A549 (cell line): ENCODE results near the gene TTR. TPM values are rescaled to one million over a fixed set of nuclear protein-coding genes. Genes with fewer than 3 reads are reported as not detected.

Experiments used
- ATAC-seq, 2 experiments: fragments of 200-7000 bp in 1 of 2; fragments of >200 bp in 1 of 2; cut with Nextera tagmentation in 1 of 2; cut with Tn5 transposase in 1 of 2; 3 replicates each; pipeline versions ENCODE4 v1.8.0 to v1.9.1; 2018 to 2020; ENCODE audit warnings: mild to moderate bottlenecking in 1 of 2, moderate library complexity in 1 of 2
- CTCF ChIA-PET: fragments of 300-600 bp; sonication (Branson Sonifier 250); formaldehyde crosslinking; extraction: SDS; loops from one replicate; lab custom pipeline; 2021; ENCODE audit warnings: antibody characterized with exemption, inconsistent platforms; lab: Yijun Ruan, JAX
- POLR2A ChIA-PET: fragments of 350-600 bp; formaldehyde crosslinking; extraction: SDS; loops from one replicate; lab custom pipeline; 2021; ENCODE audit warnings: antibody characterized with exemption, inconsistent platforms; lab: Yijun Ruan, JAX
- DNase-seq, 2 experiments: peaks; one replicate each; pipeline versions ENCODE4 v3.0.0 to v3.0.0-alpha.2; 2011 to 2016; ENCODE audit warnings: low read depth in 1 of 2, low spot score in 1 of 2
- FAIRE-seq: peaks from 2 replicates; lab custom pipeline; 2011; peaks lifted over from hg19 to GRCh38; lab: Jason Lieb, UNC
- H3K27ac ChIP-seq, 2 experiments: fragments of >200 bp; sonication (Bioruptor Twin); formaldehyde crosslinking; 3 replicates each; pipeline ENCODE4 v1.5.1; 2016 to 2017
- H3K4me1 ChIP-seq: fragments of >200 bp; sonication (Bioruptor Twin); formaldehyde crosslinking; 3 replicates; pipeline ENCODE4 v1.6.1; 2016
- H3K4me2 ChIP-seq: fragments of >200 bp; sonication (Bioruptor Twin); formaldehyde crosslinking; 3 replicates; pipeline ENCODE4 v1.6.1; 2016
- H3K4me3 ChIP-seq: fragments of >200 bp; sonication (Bioruptor Twin); formaldehyde crosslinking; 3 replicates; pipeline ENCODE4 v1.5.1; 2016
- H3K9me3 ChIP-seq: fragments of >200 bp; sonication (Bioruptor Twin); formaldehyde crosslinking; 3 replicates; pipeline ENCODE4 v1.6.1; 2016
- ATOH8 ChIP-seq: fragments of 250-450 bp; sonication (Bioruptor Pico); IDR thresholded peaks from 2 replicates; pipeline ENCODE4 v1.5.0; 2020; ENCODE audit warnings: low read depth, mild to moderate bottlenecking, moderate library complexity
- BHLHE40 ChIP-seq: IDR thresholded peaks from 2 replicates; pipeline ENCODE4 v1.6.1; 2012; ENCODE audit warnings: low read depth, low read length, inconsistent platforms
- CBX2 ChIP-seq: fragments of 200-600 bp; sonication (generic); IDR thresholded peaks from 2 replicates; pipeline ENCODE4 v1.6.1; 2016; ENCODE audit warnings: low read depth, mild to moderate bottlenecking, borderline replicate concordance
- CEBPB ChIP-seq, 2 experiments: fragments of >200 bp in 1 of 2; sonication (Bioruptor Twin) in 1 of 2; formaldehyde crosslinking in 1 of 2; IDR thresholded peaks; 2 replicates each; pipeline ENCODE4 v1.6.1; 2012 to 2016
- CHD2 ChIP-seq: fragments of 150-350 bp; IDR thresholded peaks from 2 replicates; pipeline ENCODE4 v1.6.1; 2014; ENCODE audit warnings: low read length; ENCODE audit not compliant: partially characterized antibody
- CHD4 ChIP-seq: fragments of 200-600 bp; sonication (generic); IDR thresholded peaks from 2 replicates; pipeline ENCODE4 v1.6.1; 2016; ENCODE audit warnings: antibody characterized with exemption, mild to moderate bottlenecking, borderline replicate concordance
- CTCF ChIP-seq: fragments of >200 bp; sonication (Bioruptor Twin); formaldehyde crosslinking; IDR thresholded peaks from 3 replicates; pipeline ENCODE4 v1.5.1; 2016
- EHF ChIP-seq: fragments of 250-450 bp; sonication (Bioruptor Pico); IDR thresholded peaks from 2 replicates; pipeline ENCODE4 v1.5.0; 2020; ENCODE audit warnings: mild to moderate bottlenecking
- EHMT2 ChIP-seq: fragments of 200-600 bp; sonication (generic); IDR thresholded peaks from 2 replicates; pipeline ENCODE4 v1.6.1; 2016; ENCODE audit warnings: antibody characterized with exemption, low read depth, mild to moderate bottlenecking, moderate library complexity
- EP300 ChIP-seq, 2 experiments: fragments of >200 bp; sonication (Bioruptor Twin); formaldehyde crosslinking; IDR thresholded peaks; 2 replicates in 1 of 2; 3 replicates in 1 of 2; pipeline ENCODE4 v1.6.1; 2016 to 2017
- FOSB ChIP-seq: fragments of 250-450 bp; sonication (Bioruptor Pico); IDR thresholded peaks from 2 replicates; pipeline ENCODE4 v1.5.0; 2020; ENCODE audit warnings: mild to moderate bottlenecking, moderate library complexity
- FOSL2 ChIP-seq, 2 experiments: fragments of 450-650 bp in 1 of 2; fragments of >200 bp in 1 of 2; sonication (Bioruptor Twin) in 1 of 2; formaldehyde crosslinking; IDR thresholded peaks; 2 replicates each; pipeline versions ENCODE4 v1.5.0 to v1.6.1; 2016 to 2020; ENCODE audit warnings: mild to moderate bottlenecking in 1 of 2, moderate library complexity in 1 of 2
- HOXA7 ChIP-seq: fragments of 250-450 bp; sonication (Bioruptor Pico); IDR thresholded peaks from 2 replicates; pipeline ENCODE4 v1.5.0; 2020; ENCODE audit warnings: mild to moderate bottlenecking, moderate library complexity
- HOXB5 ChIP-seq: fragments of 250-450 bp; sonication (Bioruptor Pico); IDR thresholded peaks from 2 replicates; pipeline ENCODE4 v1.5.0; 2020; ENCODE audit warnings: mild to moderate bottlenecking, moderate library complexity
- JUN ChIP-seq, 2 experiments: fragments of >200 bp; sonication (Bioruptor Twin); formaldehyde crosslinking; IDR thresholded peaks; 2 replicates in 1 of 2; 3 replicates in 1 of 2; pipeline ENCODE4 v1.6.1; 2016 to 2017
- JUNB ChIP-seq: fragments of >200 bp; sonication (Bioruptor Twin); formaldehyde crosslinking; IDR thresholded peaks from 2 replicates; pipeline ENCODE4 v1.6.1; 2016
- KDM5A ChIP-seq: fragments of 200-600 bp; sonication (generic); IDR thresholded peaks from 2 replicates; pipeline ENCODE4 v1.6.1; 2016; ENCODE audit warnings: antibody characterized with exemption, mild to moderate bottlenecking
- MAFK ChIP-seq: fragments of 450-650 bp; IDR thresholded peaks from 2 replicates; pipeline ENCODE4 v1.6.1; 2014; ENCODE audit not compliant: partially characterized antibody
- MAX ChIP-seq: IDR thresholded peaks from 2 replicates; pipeline ENCODE4 v1.6.1; 2012
- MYC ChIP-seq: IDR thresholded peaks from 2 replicates; pipeline ENCODE4 v1.6.1; 2012; ENCODE audit warnings: mild to moderate bottlenecking, inconsistent platforms, low read length, improper control_type of control experiment, borderline replicate concordance
- NR3C1 ChIP-seq: fragments of >200 bp; sonication (Bioruptor Twin); formaldehyde crosslinking; IDR thresholded peaks from 3 replicates; pipeline ENCODE4 v1.6.1; 2017
- POLR2AphosphoS2 ChIP-seq: conservative IDR thresholded peaks from 2 replicates; pipeline ENCODE4 v1.6.1; 2012; ENCODE audit warnings: low read length, improper control_type of control experiment, inconsistent platforms
- RAD21 ChIP-seq, 2 experiments: fragments of >200 bp in 1 of 2; sonication (Bioruptor Twin) in 1 of 2; formaldehyde crosslinking in 1 of 2; IDR thresholded peaks in 1 of 2; conservative IDR thresholded peaks in 1 of 2; 2 replicates in 1 of 2; 3 replicates in 1 of 2; pipeline ENCODE4 v1.6.1; 2012 to 2018; ENCODE audit warnings: inconsistent platforms in 1 of 2
- RARB ChIP-seq: fragments of 250-450 bp; sonication (Bioruptor Pico); IDR thresholded peaks from 2 replicates; pipeline ENCODE4 v1.8.0; 2021; ENCODE audit warnings: mild to moderate bottlenecking, moderate library complexity
- RCOR1 ChIP-seq: fragments of 150-350 bp; IDR thresholded peaks from 2 replicates; pipeline ENCODE4 v1.6.1; 2014; ENCODE audit warnings: antibody characterized with exemption, low read length, low read depth
- RFX5 ChIP-seq: fragments of 450-650 bp; IDR thresholded peaks from 2 replicates; pipeline ENCODE4 v1.7.1; 2014; ENCODE audit warnings: antibody characterized with exemption, mild to moderate bottlenecking, moderate library complexity
- SMC3 ChIP-seq: fragments of >200 bp; sonication (Bioruptor Twin); formaldehyde crosslinking; IDR thresholded peaks from 3 replicates; pipeline ENCODE4 v1.6.1; 2018; ENCODE audit warnings: inconsistent platforms
- TFCP2L1 ChIP-seq: fragments of 250-450 bp; sonication (Bioruptor Pico); IDR thresholded peaks from 2 replicates; pipeline ENCODE4 v1.5.0; 2021; ENCODE audit warnings: mild to moderate bottlenecking
- USF2 ChIP-seq: fragments of 450-650 bp; IDR thresholded peaks from 2 replicates; pipeline ENCODE4 v1.6.1; 2014; ENCODE audit warnings: antibody characterized with exemption
- ZC3H11A ChIP-seq: fragments of 450-650 bp; IDR thresholded peaks from 2 replicates; pipeline ENCODE4 v1.6.1; 2014; ENCODE audit warnings: antibody characterized with exemption, mild to moderate bottlenecking
- ZFP36 ChIP-seq: fragments of 450-650 bp; IDR thresholded peaks from 2 replicates; pipeline ENCODE4 v1.6.1; 2014; ENCODE audit warnings: borderline replicate concordance; ENCODE audit not compliant: partially characterized antibody
- ZSCAN20 ChIP-seq: fragments of 250-450 bp; sonication (Bioruptor Pico); IDR thresholded peaks from 2 replicates; pipeline ENCODE4 v1.8.0; 2022; ENCODE audit warnings: mild to moderate bottlenecking, moderate library complexity
- WGBS: methylation state at CpG from one replicate; pipeline ENCODE4 v1.1.6; 2017; ENCODE audit errors: missing lambda C conversion rate; 5-methylcytosine and 5-hydroxymethylcytosine counted together
- polyA plus RNA-seq, 4 experiments: library from polyadenylated mRNA; depleted of rRNA in 3 of 4; stranded (reverse); fragments of >200 nt; fragmentation: RNase III in 1 of 4; extraction: RNeasy Plus Mini Kit Qiagen cat#74134 plus additional on column Dnase treatment in 1 of 4; gene quantifications; 2 replicates in 3 of 4; 3 replicates in 1 of 4; pipeline ENCODE4 v1.2.3, GENCODE V29; 2011 to 2017
- TF ChIP-seq, protein P1 (sequence below): fragments of >200 bp; sonication (Bioruptor Twin); formaldehyde crosslinking; IDR thresholded peaks from 2 replicates; pipeline ENCODE4 v1.6.1; 2016
- TF ChIP-seq, protein P2 (sequence below): fragments of >200 bp; sonication (Bioruptor Twin); formaldehyde crosslinking; IDR thresholded peaks from 3 replicates; pipeline ENCODE4 v1.6.1; 2016

The TTR gene
- polyA plus RNA-seq, 2 of the 4 experiments (the other 2 are of a cell fraction), result 0.18 to 0.28 TPM

DNA sequence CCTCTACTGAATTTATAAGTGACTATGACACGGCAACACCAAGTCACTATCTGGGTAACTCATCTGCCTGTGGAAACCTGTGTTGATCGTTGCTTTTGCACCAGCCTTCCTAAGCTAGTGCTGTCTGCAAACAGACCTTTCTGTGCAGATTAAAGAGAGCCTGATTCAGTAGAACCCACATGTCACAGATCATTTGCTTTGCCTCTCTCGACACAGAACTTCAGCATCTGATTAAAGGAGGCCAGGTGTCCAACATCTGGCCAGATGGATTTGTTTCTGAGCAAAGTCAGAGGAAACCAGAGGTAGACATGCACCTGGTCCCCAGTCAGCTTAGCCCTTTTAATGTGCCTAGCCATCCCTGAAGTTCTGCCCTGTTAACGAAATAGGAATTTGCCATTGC, 15.0 kb upstream of the TTR start:
- FAIRE-seq, result no peak
- ATAC-seq, result no peak
- POLR2A ChIA-PET, result no interaction called here
- Histone ChIP-seq H3K9me3 (no peaks in the 10 kb centered on the region), H3K4me1 (no peaks in the 10 kb centered on the region), H3K4me2 (no peak overlapping the region), H3K27ac (no peak overlapping the region), H3K4me3 (no peak overlapping the region)
- TF ChIP-seq BHLHE40 (no peak), EHF (CRISPR knock-in tag) (no peak), KDM5A (no peak), CBX2 (no peak), MYC (no peak), MAX (no peak), RCOR1 (no peak)
- TF ChIP-seq, protein P1, sequence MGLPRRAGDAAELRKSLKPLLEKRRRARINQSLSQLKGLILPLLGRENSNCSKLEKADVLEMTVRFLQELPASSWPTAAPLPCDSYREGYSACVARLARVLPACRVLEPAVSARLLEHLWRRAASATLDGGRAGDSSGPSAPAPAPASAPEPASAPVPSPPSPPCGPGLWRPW, result no peak
- CTCF ChIA-PET, result interaction anchor here (1.5 kb wide), 1 partner anchor 13 kb away, joined by 4 read pairs; no protein-coding TSS in a partner anchor
- DNase-seq, result no peak
- WGBS, result 57% methylated on average over 4 of the region's 4 CpGs

GRCh38 chr18:31577195-31577594, 14.5 kb upstream of the TTR start:
- Histone ChIP-seq H3K27ac (no peak overlapping the region), H3K4me3 (no peak overlapping the region), H3K4me2 (no peak overlapping the region), H3K4me1 (no peaks in the 10 kb centered on the region), H3K9me3 (no peaks in the 10 kb centered on the region)
- TF ChIP-seq RCOR1, result no peak
- TF ChIP-seq RFX5, result no peak
- TF ChIP-seq USF2, result no peak
- no peak for TF ChIP-seq HOXB5 (CRISPR knock-in tag)
- TF ChIP-seq CEBPB (IDR thresholded peaks at IDR 0.05), result no peak
- no peak for TF ChIP-seq ZFP36
- TF ChIP-seq EHMT2, result no peak
- no peak for TF ChIP-seq RAD21 (conservative IDR thresholded peaks at IDR 0.05 in 1 of 2, IDR thresholded peaks at IDR 0.05 in 1 of 2)
- TF ChIP-seq TFCP2L1, result no peak
- TF ChIP-seq, protein P2, sequence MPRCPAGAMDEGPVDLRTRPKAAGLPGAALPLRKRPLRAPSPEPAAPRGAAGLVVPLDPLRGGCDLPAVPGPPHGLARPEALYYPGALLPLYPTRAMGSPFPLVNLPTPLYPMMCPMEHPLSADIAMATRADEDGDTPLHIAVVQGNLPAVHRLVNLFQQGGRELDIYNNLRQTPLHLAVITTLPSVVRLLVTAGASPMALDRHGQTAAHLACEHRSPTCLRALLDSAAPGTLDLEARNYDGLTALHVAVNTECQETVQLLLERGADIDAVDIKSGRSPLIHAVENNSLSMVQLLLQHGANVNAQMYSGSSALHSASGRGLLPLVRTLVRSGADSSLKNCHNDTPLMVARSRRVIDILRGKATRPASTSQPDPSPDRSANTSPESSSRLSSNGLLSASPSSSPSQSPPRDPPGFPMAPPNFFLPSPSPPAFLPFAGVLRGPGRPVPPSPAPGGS, result no peak
- no peak for TF ChIP-seq RARB (CRISPR knock-in tag)
- TF ChIP-seq SMC3, result no peak
- TF ChIP-seq POLR2AphosphoS2, result no peak
- no peak for TF ChIP-seq FOSL2 (IDR thresholded peaks at IDR 0.05)
- no peak for TF ChIP-seq FOSL2 (CRISPR knock-in tag; IDR thresholded peaks at IDR 0.05)
- TF ChIP-seq CHD4, result no peak
- ChIA-PET POLR2A (no interaction called here), CTCF (no interaction called here)
- ATAC-seq (no peak), FAIRE-seq (no peak), DNase-seq (no peak)
- WGBS, result 40% methylated on average over 1 of the region's 1 CpG

- Histone ChIP-seq H3K4me2 (no peak overlapping the region), H3K4me3 (no peak overlapping the region), H3K9me3 (no peaks in the 10 kb centered on the region), H3K4me1 (no peaks in the 10 kb centered on the region), H3K27ac (no peak overlapping the region)
- ChIA-PET CTCF (no interaction called here), POLR2A (no interaction called here)
- FAIRE-seq (no peak), ATAC-seq (no peak), DNase-seq (no peak)
- 67% methylated on average over 4 of the region's 4 CpGs for WGBS
- TF ChIP-seq RFX5 (no peak), MAFK (no peak), ZSCAN20 (no peak), JUNB (no peak), NR3C1 (no peak), CBX2 (no peak), JUN (IDR thresholded peaks at IDR 0.05) (no peak), CEBPB (IDR thresholded peaks at IDR 0.05) (no peak), CHD2 (no peak), EP300 (IDR thresholded peaks at IDR 0.05) (no peak), FOSB (CRISPR knock-in tag) (no peak), CTCF (no peak), HOXA7 (CRISPR knock-in tag) (no peak), ATOH8 (CRISPR knock-in tag) (no peak), ZC3H11A (no peak)
Measured at GRCh38 chr18:31578126-31578525, 13.6 kb upstream of the TTR start.
